Stimulated activated CD4-positive, alpha-beta T cell treated with anti-CD3 and anti-CD28 coated beads, Interleukin-2, amount 100 ng/mL, for 4 hours (primary cell): Measurements from ENCODE around the gene ASIC2.

ENCODE experiments used
- DNase-seq: peaks from one replicate; pipeline ENCODE4 v3.0.0-alpha.2; 2020; ENCODE audit warnings: low read depth

Gene ASIC2

DNA sequence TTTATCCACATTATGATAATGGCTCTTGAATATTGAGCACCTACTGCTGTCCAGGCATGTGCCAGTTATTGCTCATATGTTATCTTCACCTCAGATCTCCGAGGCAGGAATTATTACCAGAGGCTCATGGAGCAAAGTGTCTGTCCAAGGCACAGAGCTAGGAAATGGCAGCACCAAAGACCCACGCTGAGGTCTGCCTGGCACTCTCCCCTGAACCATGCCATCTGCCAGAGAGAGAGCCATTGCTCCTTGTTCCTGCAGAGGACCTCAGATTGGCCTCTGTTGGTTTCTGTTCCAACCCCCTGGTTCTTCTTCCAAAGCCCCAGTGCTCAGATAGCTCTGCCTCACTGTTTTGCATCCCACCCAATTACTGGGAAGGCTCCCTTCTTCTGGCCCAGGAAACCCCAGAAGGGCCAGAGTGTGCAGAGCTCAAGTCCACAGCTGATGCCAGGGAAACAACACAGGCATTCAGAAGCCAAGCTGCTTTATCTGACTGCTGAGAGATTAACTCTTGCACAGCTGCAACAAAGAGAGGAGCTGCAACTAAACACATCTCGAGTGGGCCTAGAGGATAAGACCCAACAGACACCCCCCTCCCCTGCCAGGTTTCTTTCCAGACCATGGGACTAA, 5.9 kb downstream of the ASIC2 start:
- DNase-seq: no peak

GRCh38 chr17:33285413-33285812, 7.7 kb downstream of the ASIC2 start:
- no peak for DNase-seq

- no peak for DNase-seq
Observed at GRCh38 chr17:33284022-33284421, 9.1 kb downstream of the ASIC2 start.

DNA sequence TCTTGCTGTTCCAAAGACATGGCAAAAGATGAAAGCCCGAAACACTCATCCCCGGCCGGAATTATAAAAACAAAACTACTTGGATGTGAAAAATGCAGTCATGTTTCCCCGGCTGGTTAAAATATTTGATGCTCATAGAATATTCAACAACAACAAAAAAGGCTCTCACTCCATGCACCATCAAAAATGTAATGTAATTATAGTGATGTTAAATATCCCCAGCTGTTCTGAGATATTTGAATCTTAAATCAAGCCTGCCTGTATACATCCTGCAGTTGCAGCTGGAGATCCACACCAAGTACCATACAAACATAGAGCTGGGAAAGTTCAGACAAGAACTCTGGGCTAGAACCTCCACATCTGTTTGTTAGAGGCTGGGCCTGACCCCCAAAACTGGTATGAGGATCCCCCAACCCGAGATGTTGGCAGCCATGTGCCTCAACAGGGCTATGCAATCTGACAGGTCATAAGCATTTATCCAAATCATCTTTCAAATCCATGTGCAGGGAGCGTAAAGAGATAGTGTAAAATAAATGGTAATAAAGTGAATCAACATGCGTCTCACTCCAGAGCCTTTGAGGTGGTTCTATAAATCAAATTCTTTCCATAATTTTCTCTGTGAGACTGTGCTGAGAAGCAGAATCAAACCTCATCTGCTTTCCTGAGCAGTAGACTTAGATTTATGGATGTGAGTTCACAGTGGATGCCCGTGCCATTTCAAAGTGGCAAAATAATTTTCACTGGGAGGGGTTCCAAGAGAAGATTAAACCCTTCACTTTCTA, 12.7 kb downstream of the ASIC2 start:
- no peak for DNase-seq

GRCh38 chr17:33277436-33278100, 15.5 kb downstream of the ASIC2 start:
- DNase-seq: no peak

DNA sequence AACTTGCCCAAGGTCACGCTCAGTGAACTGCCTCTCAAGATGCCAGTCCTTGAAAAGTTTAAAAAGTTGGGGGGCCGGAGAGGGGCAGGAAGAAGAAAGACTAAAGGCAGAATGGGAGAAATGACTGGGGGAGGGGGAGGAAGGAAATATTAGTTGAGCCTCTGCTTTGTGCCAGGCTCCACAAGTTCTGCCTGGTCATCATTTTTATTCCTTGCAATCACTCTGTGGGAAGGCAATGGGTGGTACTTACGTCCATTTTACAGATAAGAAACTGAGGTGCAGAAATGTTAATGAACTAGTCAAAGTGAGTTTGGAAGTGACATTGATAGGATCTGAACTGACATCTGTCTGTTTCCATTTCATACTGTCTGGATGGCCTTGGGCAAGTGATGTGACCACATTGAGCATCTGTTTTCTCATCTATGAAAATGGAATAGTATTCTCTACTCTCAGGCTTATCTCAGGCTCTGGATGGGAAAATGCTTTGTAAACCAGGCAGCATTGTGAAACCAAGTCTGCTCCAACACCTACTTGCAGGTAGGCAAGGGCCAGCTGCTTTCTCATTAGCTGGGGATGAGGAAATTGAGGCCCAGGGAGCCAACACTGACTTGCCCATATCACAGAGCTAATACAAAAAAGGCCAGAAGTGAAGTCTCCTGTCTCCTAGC, 19.2 kb downstream of the ASIC2 start:
- DNase-seq: no peak

GRCh38 chr17:33273271-33273670, 19.8 kb downstream of the ASIC2 start:
- no peak for DNase-seq

GRCh38 chr17:33272438-33272837, 20.7 kb downstream of the ASIC2 start:
- no peak for DNase-seq

- no peak for DNase-seq
Observed at GRCh38 chr17:33269337-33270060, 23.6 kb downstream of the ASIC2 start.

GRCh38 chr17:33267851-33268548, 25.1 kb downstream of the ASIC2 start:
- no peak for DNase-seq

- no peak for DNase-seq
Observed at GRCh38 chr17:33267271-33267790, 25.8 kb downstream of the ASIC2 start.

DNA sequence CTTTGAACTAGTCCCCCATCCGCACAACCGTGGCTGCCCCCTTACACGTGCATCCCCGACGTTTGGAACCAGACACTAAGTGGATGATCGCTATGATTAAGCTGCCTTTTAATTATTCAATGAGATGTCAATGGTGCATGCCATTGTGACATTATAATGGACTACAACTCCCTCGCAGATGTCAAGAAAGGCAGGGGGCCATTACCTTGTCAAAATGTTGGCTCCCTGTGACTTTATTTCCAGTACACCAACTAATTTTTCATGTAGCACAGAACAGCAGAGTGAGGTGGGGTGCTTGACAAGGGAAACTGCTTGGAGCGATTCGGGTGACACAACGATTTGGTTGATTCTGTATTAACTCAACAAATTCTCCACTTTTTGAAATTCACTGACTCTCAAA, 26.5 kb downstream of the ASIC2 start:
- no peak for DNase-seq

GRCh38 chr17:33266116-33266515, 27.0 kb downstream of the ASIC2 start:
- DNase-seq: no peak

- DNase-seq: no peak
Observed at GRCh38 chr17:33263396-33263795, 29.7 kb downstream of the ASIC2 start.

- no peak for DNase-seq
Observed at GRCh38 chr17:33262266-33263123, 30.6 kb downstream of the ASIC2 start.

- DNase-seq: no peak
Observed at GRCh38 chr17:33261820-33262219, 31.3 kb downstream of the ASIC2 start.

GRCh38 chr17:33260638-33261037, 32.5 kb downstream of the ASIC2 start:
- DNase-seq: no peak

DNA sequence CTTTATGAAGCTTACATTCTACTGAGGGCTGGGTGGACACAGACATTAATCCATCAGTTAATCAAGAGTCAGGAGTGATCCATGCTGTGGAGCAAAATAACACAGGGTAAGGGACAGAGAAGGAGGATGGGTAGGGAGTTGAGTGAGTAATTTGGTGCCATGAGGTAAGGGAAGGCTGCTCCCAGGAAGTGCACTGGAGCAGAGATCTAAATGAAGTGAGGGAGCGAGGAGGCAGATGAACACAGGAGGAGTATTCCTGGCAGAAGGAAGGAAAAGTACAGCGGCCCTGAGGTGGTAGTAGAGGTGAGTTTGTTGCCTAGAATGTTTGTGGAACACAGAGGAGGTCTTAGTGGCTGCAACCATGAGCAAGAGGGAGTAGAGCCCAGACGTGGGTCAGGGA, 34.8 kb downstream of the ASIC2 start:
- no peak for DNase-seq

GRCh38 chr17:33245183-33245582, 47.9 kb downstream of the ASIC2 start:
- no peak for DNase-seq

DNA sequence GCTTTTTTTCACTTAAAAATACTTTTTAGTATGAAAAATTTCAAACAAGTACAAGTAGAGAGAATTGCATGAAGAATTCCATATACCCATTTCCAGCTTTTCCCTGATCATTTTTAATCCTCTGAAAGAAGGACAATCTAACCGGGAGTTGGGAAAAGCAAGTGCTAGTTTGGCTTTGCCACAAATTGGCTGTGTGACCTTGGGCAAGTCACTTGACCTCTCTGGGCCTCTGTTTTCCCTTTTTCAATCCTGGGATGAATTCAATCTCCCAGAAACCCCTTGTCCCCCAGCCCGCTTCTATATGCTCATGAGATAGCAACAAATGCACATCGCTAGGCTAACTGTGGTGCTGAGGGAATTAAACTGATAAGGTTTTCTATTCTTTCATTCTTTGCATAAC, 49.4 kb downstream of the ASIC2 start:
- DNase-seq: no peak
